Uterus (tissue), 2 donors: ENCODE measurements around the gene DNHD1.
A peak's percentile ranks its signal among the peaks of the same experiment; 100 is the strongest.

Experiments used
- CTCF ChIP-seq, 4 experiments: fragments of 200-600 bp in 2 of 4; fragments of 450-650 bp in 2 of 4; sonication (generic) in 2 of 4; IDR thresholded peaks; one replicate each; pipeline ENCODE4 v1.5.1; 2016 to 2019; ENCODE audit warnings: antibody characterized with exemption in 4 of 4, mild to moderate bottlenecking in 2 of 4, moderate library complexity in 1 of 4
- POLR2A ChIP-seq, 2 donors: fragments of 450-650 bp; IDR thresholded peaks; one replicate each; pipeline ENCODE4 v1.6.1; 2016; ENCODE audit warnings: antibody characterized with exemption in 2 of 2, mild to moderate bottlenecking in 1 of 2, moderate library complexity in 1 of 2

- peak; percentile 61 to 86 (median 79) for TF ChIP-seq CTCF (IDR thresholded peaks at IDR 0.05)
- no peak for TF ChIP-seq POLR2A (IDR thresholded peaks at IDR 0.05)
Measured at GRCh38 chr11:6531267-6531752, 34.2 kb downstream of the DNHD1 start.
